HG02623 (cell line): Measurements from ENCODE around the gene SUGCT.

Experiments
- ATAC-seq: cut with Tn5 transposase; IDR thresholded peaks from one replicate; pipeline ENCODE4 v1.9.1; 2021; ENCODE audit warnings: moderate library complexity; ENCODE audit not compliant: unreplicated experiment

Gene SUGCT

DNA sequence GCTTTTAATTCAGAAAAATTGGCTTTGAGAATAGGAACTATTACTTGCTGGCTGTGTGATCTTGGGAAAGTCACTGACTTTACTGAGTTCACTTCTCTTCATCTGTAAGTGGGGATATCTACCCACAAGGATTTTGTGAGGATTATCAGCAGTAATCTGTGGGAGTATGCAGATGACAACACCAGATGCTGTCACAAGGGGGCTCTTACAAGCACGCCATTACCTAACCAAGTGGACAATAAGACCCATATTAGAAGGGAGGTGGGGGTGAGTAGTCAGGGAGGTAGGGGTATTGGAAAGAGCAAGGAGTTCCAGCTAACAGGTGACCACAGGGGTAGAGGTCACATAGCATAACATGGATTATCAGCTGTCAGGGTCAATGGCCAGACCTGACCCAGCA is 569.4 kb downstream of the SUGCT start:
- ATAC-seq = no peak

DNA sequence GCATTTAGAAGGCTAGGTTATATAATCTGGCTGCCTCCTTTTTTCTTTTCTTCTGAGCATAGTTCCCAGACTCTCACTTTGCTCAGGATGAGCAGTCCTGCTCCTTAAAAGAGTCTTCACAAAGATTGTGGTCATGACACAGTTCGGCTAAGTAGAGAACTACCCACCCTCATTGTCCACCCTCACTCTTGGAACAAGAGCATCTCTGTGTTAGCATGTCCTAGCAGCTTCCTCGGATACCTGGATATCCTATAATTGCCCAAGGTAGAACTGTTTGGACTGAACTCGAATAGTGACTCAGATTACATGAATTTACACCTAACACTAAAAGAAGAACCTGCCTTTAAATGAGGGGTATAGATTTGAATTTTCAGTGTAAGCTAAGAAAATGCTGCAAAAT is 572.0 kb downstream of the SUGCT start:
- no peak for ATAC-seq

DNA sequence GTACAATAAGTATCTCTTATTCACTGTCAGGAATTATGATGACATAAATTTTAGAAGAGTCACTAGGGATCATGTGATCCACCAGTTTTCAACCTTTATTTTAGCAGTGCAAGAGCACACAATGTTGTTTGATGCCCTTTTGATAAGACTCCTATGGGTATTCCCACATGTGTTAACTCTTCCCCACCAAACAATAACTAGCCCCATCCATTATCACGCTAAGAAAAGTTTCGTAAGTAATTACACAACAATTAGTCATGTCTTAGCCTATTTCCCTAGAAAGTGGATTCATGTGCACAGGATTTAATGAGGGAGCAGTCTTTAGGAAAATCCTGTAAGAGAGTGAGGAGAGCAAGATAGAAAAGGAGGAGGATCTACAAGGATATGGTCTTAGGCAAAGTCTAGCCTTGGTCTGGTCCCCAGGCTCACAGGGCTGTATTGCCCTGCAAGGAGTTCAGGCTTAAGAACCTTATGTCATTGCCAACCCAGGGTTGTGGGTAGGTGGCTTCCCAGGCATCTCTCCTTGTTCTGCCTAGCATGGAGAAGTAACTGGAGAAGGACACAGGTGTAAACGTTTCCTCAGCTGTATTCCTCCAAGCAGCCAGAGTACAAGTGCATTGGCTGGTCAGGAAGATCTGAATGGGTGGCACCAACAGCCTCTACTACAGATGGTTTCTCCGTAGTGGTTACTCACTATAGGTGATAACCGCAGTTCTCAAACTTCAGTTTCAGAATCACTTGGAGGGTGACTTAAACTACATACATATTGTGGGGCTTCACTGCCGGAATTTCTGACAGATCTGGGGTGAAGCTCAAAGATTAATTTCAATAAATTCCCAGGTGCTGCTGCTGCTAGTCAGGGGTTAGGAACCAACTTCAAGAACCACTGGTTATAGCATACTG is 574.5 kb downstream of the SUGCT start:
- ATAC-seq = no peak

DNA sequence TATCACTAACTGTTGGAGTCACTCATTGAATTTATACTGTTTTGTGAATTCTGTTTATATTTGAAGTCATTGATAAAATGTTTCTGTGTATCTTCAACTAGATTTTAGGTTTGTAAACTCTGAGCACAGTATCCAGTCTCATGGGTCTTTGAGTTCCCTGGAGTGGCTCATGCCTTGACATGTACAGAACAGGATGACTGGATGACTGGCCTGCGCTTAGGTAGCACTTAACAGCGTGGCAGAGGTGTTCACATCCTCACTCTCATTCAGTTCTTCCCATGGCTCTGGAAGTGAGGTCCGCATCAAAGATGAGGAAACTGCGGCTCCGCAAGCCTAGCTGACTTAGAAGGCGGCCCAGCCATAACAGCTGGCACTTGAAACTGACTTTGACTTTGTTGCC is 576.9 kb downstream of the SUGCT start:
- no peak for ATAC-seq

DNA sequence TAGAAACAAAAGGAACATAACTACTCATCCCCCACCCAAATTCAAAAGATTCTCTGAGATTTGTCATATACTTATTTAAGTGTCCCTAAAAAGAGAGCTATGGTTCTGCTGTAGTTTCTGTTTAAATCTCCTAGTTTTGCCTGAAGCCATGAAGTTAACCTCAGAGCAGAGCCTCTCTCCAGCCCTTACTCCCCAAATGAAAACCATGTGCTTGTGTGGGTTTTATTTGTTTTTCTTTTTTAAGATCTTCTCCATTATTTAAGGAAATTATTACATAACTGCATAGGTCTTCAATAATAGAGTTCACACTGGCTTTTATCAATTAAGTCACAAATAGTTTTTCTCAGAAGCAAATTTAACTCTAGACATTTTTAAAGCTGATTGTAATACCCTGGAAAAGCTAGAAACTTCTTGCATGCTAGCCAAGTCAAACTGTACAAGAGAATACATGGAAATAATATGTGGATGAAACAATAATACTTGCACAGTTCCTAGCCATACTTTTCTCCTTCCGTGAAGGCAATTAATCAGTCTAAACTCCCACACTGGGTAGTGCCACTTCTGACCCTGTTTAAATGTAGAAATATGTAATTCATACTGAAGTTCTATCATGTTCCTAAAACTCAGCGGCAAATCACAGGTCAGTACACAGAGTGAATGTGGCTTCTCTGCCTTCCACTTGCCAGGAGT is 579.7 kb downstream of the SUGCT start:
- no peak for ATAC-seq

DNA sequence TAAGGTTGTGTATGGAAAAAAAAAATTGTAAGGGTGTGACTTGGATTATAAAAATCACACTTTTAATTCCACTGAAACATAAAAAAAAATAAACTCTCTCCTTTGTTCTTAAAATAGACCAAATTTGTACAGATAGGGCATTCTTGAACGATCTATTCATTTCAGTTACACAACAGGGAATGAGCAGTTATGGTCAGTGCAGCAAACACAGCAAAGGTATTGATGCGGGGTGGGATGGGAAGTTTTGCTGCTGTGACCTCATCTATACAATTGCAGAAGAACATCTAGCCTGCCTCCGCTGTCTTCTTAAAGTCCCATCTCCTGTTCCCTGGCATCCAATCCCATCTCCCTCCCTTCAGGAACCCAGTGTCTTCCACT is 580.2 kb downstream of the SUGCT start:
- ATAC-seq = no peak

DNA sequence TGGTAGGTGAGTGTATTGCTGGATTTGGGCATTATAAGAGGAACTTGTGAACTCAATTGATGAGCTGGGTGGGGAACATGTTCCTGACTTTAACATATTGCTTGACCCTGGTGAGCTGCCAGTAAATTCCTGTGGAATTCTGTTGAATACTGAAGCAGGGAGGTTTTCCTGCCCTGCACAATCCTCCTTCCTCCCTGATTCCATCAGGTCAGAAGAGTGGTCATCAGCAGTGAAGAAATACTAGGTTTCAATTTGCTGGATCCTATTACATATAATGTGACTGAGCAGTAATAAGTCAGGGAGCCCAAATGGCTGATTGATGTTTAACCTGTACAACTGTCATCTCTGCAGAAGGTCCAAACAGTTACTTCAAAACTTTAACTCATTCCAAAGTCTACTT is 581.2 kb downstream of the SUGCT start:
- no peak for ATAC-seq

DNA sequence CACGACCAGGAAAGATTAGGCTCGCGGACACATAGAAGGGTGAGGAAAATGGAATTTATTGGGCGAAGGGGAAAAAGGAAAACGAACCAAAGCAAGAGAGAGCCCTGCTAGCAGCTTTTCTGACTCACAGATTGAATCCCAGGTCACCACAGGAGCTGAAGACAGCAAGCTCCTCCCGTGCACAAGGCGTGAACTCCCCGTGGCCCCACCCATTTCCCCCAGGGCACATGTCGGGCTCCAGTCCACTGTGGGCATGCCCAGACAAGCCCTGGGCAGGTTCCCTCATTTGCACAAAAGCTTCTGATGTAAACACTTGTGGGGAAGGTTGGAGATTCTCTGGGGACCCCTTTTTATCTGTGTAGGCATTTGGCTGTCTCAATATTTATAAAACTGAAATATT is 582.4 kb downstream of the SUGCT start:
- ATAC-seq = peak; percentile 77

DNA sequence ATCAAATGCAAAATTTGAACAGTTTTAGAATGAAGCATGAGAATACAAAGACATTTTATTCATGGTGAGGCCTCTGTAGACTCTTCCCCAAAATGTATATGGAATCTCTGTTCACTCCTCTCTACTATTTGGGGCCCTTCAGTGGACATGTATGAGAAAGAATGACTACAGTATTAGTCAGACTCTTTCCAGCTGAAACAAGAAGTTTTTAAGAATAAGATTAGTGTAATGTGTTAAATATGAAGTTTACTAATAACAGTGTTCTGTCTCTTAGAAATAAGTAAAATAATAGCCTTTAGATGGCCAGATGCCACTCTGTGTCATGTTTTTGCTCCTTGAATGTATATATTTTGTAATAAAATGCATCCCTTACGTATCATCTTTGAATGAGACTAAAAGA is 585.6 kb downstream of the SUGCT start:
- no peak for ATAC-seq

DNA sequence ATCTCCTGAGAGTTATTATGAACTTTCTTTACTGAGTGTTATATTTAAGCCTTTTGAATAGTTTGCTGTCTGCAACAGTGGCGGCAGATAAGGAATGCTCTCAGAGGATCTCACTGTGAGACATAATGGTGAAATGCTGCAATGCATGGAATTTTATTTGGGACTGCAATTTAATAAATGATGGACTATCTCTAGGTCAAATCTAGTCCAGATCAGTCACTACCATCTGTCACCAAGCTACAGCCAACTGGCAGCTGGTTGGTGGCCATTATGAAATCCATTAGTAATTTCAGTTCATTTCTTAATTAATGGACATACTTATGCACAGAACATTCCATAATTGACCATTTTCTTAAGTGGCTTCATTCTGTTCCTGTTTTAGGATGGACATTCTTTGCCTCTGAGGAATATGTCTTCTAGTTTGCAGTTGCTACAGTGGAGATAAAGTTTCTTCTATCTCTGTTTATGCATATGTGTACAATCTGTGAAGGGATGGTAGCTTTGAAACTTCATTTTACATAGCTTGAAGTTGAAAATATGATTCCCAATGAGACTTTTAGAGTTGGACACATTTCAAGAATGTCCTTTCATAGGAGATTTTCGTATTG is 586.6 kb downstream of the SUGCT start:
- no peak for ATAC-seq

DNA sequence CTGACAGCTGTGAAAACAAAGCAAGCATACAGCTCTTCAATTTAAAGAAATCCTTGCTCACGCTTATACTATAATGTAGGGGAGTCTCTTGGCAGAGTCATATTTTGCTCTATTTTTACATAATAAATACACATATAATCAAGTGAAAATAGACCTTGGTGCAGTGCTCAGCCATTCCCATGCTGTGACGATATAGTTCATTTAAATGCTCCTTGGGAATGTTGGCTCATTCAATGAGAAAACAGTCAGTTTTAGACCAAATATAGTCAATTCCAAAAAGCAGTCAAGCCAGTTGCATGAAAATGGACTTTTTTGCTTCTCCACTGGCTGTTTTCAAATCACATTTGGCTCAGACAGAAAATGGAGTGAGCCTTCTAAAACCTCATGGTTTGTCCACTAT is 587.4 kb downstream of the SUGCT start:
- ATAC-seq = no peak

DNA sequence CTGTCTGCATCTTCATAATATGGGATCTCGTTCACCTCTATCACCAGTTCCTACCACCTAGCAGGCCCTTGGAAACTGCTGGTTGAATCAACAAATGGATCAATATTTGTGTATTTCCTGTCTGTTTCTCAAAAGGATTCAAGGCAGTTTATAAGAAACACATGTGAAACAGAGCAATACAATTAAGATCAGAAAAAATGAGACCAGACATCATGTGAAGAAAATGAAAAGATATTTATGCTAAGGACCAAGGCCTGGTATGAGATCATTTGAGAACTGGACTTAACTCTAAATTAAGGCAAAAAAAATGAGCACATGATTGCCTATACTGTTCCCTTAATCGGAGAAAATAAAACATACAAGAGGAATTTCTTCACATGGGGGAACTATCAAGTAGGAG is 589.0 kb downstream of the SUGCT start:
- ATAC-seq = no peak

DNA sequence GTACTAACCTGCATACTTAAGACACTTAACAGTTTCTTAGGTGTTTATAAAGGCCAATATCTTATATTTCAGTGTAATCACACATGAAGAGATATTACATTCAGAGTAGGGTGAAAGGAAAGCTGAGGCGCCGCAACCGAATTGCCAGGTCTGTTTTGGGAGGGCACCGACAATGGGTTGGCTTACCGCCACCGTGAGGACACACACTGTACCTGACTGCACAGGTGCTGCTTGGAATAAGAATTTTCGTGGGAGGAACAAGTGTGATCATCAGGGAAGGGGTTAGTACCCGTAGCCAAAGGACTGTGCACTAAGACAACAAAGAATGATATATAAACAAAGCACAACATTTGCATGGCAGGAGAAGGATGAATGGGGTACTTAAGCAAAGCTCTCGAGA is 591.8 kb downstream of the SUGCT start:
- ATAC-seq = no peak

DNA sequence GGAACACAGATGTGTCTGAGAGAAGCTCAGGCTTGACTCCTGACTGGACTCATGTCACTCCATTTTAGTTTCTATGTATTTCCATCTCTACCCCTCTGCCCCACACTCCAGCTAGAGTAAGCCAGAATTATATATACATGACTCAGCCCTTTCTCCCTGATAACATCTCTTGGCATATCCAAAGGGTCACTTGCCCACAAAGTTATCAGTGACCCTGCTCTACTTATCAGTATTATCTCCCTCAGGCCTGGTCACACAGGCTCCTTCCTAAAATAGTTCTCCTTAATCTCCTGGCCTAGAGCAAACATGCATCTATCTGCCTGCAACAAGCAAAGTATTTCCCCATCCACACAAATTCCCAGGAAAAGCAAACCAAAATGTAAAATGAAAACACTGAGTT is 598.3 kb downstream of the SUGCT start:
- ATAC-seq = no peak

DNA sequence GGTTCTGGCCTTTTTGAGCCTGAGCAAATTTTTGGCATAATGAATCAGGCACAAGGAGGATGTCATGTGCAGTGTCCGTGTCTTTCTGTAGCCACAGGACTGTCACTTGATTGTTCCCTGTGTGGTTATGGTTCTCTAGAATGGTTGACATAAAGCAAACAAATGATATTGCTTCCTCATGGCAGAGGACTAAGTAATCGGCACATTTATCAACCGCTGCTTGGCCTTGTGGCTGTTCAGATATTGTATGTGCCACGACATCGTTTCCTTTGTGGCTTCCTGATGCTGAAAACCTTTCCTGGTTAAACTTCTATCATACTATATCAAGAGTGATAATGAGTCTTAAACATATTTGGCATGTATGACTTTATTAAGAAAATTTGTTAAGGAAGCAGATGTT is 598.8 kb downstream of the SUGCT start:
- ATAC-seq = no peak

DNA sequence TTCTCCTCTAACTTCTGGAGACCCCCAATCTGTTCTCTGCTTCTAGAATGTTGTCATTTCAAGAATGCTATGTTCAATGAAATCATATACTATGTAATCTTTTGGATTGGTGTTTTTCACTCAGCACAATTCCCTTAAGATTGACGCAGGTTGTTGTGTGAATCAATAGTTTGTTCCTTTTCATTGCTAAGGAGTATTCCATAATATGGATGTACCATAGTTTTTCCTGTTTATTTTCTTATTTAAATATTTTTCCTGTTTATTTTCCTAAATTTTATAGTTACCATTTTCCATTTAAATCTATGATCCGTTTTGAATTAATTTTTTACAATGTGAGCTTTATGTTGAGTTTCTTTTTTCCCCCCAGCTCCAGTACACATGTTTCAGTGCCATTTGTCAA is 604.5 kb downstream of the SUGCT start:
- ATAC-seq = no peak

DNA sequence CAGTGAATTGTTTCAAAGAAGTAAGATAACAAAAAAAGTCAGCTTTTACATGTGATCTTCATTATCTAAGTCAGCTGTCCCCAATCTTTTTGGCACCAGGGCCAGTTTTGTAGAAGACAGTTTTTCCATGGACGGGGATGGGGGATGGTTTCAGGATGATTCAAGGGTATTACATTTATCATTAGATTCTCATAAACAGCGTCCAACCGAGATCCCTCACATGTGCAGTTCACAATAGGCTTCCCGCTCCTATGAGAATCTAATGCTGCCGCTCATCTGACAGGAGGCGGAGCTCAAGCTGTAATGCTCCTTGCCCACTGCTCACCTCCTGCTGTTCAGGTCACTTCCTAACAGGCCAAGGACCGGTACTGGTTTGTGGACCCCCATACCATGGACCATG is 607.5 kb downstream of the SUGCT start:
- ATAC-seq = no peak

DNA sequence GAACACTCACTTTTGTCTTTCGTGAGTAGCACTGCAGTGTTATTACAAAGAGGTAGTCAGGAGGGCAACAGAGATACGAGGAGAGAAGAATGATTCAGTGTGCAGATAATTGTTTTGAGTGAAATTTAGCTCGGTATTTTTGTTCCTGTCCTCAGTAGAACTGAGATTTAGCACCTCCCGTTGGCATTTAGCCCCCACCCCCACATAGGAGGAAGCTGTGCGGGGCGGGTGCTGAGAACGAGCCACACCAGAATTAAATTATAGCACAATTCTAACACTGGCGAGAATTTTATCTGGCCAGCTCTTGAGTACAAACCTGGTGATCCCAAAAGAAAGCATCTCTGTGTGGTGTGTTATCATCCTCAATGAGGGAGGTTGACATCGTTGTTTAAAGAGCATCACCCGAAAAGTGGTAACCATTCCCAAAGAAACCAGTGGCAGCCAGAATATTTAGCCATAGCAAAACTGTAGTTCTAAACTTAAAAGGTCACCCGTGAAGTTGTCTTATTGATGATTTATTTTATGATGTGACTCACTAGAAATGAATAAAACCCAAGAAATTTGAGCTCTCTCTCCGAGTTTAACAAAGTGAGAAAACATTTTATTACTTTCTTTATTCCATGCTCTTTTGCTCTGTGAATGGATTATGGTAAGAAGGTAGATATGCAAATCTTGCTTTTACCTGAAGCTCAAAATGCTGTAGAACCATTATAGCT is 612.2 kb downstream of the SUGCT start:
- no peak for ATAC-seq

DNA sequence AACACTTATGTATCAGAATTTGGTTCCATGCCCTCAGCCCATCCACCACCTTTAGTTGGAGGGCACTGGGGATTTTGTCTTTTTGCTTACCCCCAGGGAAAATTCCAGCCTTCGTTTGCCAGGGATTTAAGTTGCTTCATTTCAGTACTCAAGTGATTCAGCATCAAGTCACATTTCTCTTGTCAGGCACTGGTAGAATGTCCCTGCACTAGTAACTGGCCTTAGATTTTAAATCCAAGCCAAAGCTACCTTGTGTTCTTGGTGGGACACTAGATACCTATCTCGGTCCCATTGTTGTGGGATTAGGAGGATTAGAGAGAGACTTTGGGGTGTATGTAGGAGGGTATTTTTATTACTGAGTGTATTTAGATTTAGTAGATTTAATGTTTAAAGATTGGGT is 613.1 kb downstream of the SUGCT start:
- no peak for ATAC-seq

DNA sequence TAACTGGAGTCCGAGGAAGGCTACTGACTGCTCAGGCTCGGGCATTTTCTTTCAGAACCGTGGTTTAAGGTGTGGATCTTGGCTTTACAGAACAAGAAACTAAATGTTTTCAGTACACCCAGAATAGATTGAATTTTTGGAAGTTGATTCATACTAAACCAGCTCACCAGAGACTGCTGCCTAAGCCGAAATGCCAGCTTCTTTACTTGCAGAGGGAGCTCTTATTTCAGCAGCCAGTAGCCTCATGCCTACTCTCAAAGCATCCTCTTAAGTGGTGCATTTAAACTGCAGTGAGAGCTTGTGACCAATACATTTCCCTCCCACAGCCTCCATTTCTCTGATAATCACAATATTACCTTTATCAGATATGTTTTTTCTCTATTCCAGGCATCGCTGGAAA is 615.1 kb downstream of the SUGCT start:
- no peak for ATAC-seq

DNA sequence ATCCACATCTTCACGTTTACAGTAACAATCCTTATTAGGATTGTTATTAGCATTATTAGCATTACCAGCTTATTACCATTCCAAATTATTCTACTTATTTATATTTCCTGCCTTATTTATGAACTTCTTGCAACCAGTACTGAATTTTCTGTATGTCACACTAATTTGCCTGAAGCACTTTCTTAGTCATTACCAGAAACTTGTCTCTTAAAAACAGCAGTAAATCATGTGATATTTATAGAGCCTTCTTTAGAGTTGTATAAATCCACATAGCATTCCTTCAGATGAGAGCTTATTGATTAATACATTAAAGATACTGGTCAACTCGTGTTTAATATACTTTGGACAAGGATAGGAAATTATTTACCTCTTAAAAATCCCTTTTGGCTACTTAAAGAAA is 618.6 kb downstream of the SUGCT start:
- no peak for ATAC-seq

DNA sequence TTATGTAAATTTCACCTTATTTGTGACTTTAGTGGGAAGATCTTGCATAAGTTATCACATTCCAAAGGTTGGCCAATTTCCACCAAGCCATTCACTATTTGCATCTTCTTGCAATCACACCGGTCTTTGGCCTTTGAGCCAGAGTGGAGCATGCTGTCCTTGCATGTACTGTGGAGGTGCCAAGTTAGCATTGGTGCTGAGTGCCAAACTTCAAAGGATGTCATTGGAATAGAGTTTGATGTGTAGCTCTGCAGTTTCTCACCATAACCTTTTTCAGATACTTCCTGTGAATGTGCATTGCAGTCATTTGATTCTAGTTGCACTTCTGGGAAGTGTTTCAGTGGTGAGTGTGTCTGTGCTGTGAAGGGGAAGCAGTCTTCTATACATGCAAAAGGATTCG is 620.6 kb downstream of the SUGCT start:
- ATAC-seq = no peak
